PC-9 (cell line): ENCODE results near the gene MRO. TPM values are rescaled to one million over a fixed set of nuclear protein-coding genes. Genes with fewer than 3 reads are reported as not detected.
"Not testable (repeated sequence)": the region's sequence is repeated elsewhere in the genome, so short reads cannot be mapped to it uniquely, and the experiment has no call there.

ENCODE experiments used
- BruUV-seq: library from RNA; stranded (reverse); fragments of 400-500 nt; replicated peaks from 2 replicates; lab custom pipeline; 2021; lab: Mats Ljungman, UMichigan
- CTCF ChIA-PET: fragments of 300-600 bp; sonication (Branson Sonifier 250); formaldehyde crosslinking; loops from one replicate; lab custom pipeline; 2022; ENCODE audit warnings: antibody characterized with exemption; lab: Charles Lee
- POLR2A ChIA-PET: fragments of 300-600 bp; sonication (Branson Sonifier 250); formaldehyde crosslinking; loops from one replicate; lab custom pipeline; 2022; ENCODE audit warnings: antibody characterized with exemption; ENCODE audit not compliant: unreplicated experiment; lab: Charles Lee
- DNase-seq, 2 experiments: peaks; one replicate each; pipeline versions ENCODE4 v3.0.0 to v3.0.0-alpha.2; 2015 to 2022; ENCODE audit warnings: mixed read lengths in 1 of 2
- H2AFZ ChIP-seq: fragments of 200-600 bp; sonication (generic); 2 replicates; pipeline ENCODE4 v1.8.1; 2017; ENCODE audit warnings: antibody characterized with exemption
- H3F3A ChIP-seq: fragments of 200-600 bp; sonication (generic); 2 replicates; pipeline ENCODE4 v1.8.1; 2017; ENCODE audit warnings: antibody characterized with exemption, mild to moderate bottlenecking, low read depth; ENCODE audit not compliant: insufficient read depth
- H3K27ac ChIP-seq: fragments of 200-600 bp; sonication (generic); 2 replicates; pipeline ENCODE4 v1.6.1; 2016; ENCODE audit warnings: mixed run types
- H3K27me3 ChIP-seq: fragments of 200-600 bp; sonication (generic); 2 replicates; pipeline ENCODE4 v1.6.1; 2016; ENCODE audit warnings: low read depth, mixed run types; ENCODE audit not compliant: insufficient read depth
- H3K36me3 ChIP-seq: fragments of 200-600 bp; sonication (generic); 2 replicates; pipeline ENCODE4 v1.6.1; 2016; ENCODE audit warnings: low read depth, mixed run types
- H3K4me1 ChIP-seq: fragments of 200-600 bp; sonication (generic); replicated peaks from 2 replicates; pipeline ENCODE4 v1.6.1; 2016; ENCODE audit warnings: mixed run types; ENCODE audit not compliant: insufficient read depth
- H3K4me2 ChIP-seq: fragments of 200-600 bp; sonication (generic); 2 replicates; pipeline ENCODE4 v1.6.1; 2017; ENCODE audit warnings: mixed run types
- H3K4me3 ChIP-seq: fragments of 200-600 bp; sonication (generic); 2 replicates; pipeline ENCODE4 v1.6.1; 2016; ENCODE audit warnings: mixed run types
- H3K79me2 ChIP-seq: fragments of 200-600 bp; sonication (generic); 2 replicates; pipeline ENCODE4 v1.6.1; 2017; ENCODE audit warnings: low read depth, mixed run types
- H3K9me2 ChIP-seq: fragments of 200-600 bp; sonication (generic); 2 replicates; pipeline ENCODE4 v1.8.1; 2017; ENCODE audit warnings: mild to moderate bottlenecking; ENCODE audit not compliant: insufficient read depth
- H3K9me3 ChIP-seq: fragments of 200-600 bp; sonication (generic); 2 replicates; pipeline ENCODE4 v1.8.1; 2016; ENCODE audit warnings: low read depth; ENCODE audit not compliant: insufficient read depth
- H4K20me1 ChIP-seq: fragments of 200-600 bp; sonication (generic); 2 replicates; pipeline ENCODE4 v1.8.1; 2017; ENCODE audit not compliant: insufficient read depth
- CTCF ChIP-seq: fragments of 200-600 bp; sonication (generic); conservative IDR thresholded peaks from 2 replicates; pipeline ENCODE4 v1.6.1; 2017; ENCODE audit warnings: mixed run types, antibody characterized with exemption, mild to moderate bottlenecking, moderate library complexity
- EZH2 ChIP-seq: fragments of 200-600 bp; sonication (generic); IDR thresholded peaks from 2 replicates; pipeline ENCODE4 v1.8.0; 2017; ENCODE audit warnings: antibody characterized with exemption, low read depth
- intact Hi-C: fragments of 100-400 bp; cut with micrococcal nuclease; formaldehyde crosslinking; loops from one replicate; pipeline ENCODE4 v1.10.0; 2022; ENCODE audit not compliant: unreplicated experiment
- total RNA-seq: library from RNA; stranded (reverse); gene quantifications from 2 replicates; pipeline ENCODE4 v1.2.3, GENCODE V29; 2021

Gene MRO
- total RNA-seq, 1 experiment from 2014 or later: not detected

GRCh38 chr18:50783553-50783952 lies 36.3 kb downstream of the MRO start:
- Histone ChIP-seq H3K79me2 (no peaks in the 10 kb centered on the region), H4K20me1 (no peaks in the 10 kb centered on the region), H3K27ac (no peak overlapping the region), H3K4me1 (no peaks in the 10 kb centered on the region), H3K9me3 (no peaks in the 10 kb centered on the region), H3K36me3 (no peaks in the 10 kb centered on the region), H3F3A (no peaks in the 10 kb centered on the region), H3K4me2 (no peak overlapping the region), H3K4me3 (no peak overlapping the region), H3K27me3 (no peaks in the 10 kb centered on the region), H3K9me2 (no peaks in the 10 kb centered on the region), H2AFZ (no peak overlapping the region)
- no peak for TF ChIP-seq EZH2
- TF ChIP-seq CTCF: no peak
- BruUV-seq: no TSS peak
- DNase-seq: no peak
- intact Hi-C loops: no loop called here
- ChIA-PET CTCF (no interaction called here), POLR2A (no interaction called here)

GRCh38 chr18:50779021-50779420 lies 40.8 kb downstream of the MRO start:
- H3K9me2 ChIP-seq, BruUV-seq, H3K36me3 ChIP-seq, DNase-seq, H3K4me1 ChIP-seq, intact Hi-C loops, H3K27ac ChIP-seq, H2AFZ ChIP-seq, H3F3A ChIP-seq, H3K79me2 ChIP-seq, H3K9me3 ChIP-seq, H4K20me1 ChIP-seq, H3K4me2 ChIP-seq, H3K4me3 ChIP-seq, CTCF ChIA-PET, POLR2A ChIA-PET, H3K27me3 ChIP-seq: not testable (repeated sequence)

DNA sequence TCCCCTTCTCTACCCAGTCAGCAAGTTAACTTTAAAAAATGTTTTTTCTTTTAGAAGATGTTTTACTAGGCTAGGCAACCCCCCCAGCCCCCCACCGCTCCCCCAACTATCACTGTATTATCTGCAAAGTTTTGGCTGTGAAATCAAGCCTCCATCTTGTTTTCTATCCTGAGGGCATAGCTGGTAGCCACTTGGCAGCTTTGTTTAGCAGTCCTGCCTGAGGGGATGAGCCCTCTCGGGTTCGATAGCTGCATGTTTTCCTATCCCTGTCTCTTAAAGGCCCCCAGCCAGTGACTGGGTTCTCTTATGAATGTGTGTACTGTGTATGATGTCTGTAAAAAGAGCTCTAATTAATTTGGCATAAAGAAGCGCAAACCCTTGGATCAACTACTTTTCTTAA lies 43.4 kb downstream of the MRO start:
- no peak for DNase-seq
- Histone ChIP-seq H3K4me3 (no peak overlapping the region), H3K27me3 (no peaks in the 10 kb centered on the region), H4K20me1 (no peaks in the 10 kb centered on the region), H3F3A (no peaks in the 10 kb centered on the region), H3K9me3 (no peaks in the 10 kb centered on the region), H3K4me1 (no peaks in the 10 kb centered on the region), H3K4me2 (no peak overlapping the region), H3K9me2 (no peaks in the 10 kb centered on the region), H3K79me2 (no peaks in the 10 kb centered on the region), H2AFZ (no peak overlapping the region), H3K27ac (no peak overlapping the region), H3K36me3 (no peaks in the 10 kb centered on the region)
- TF ChIP-seq EZH2: no peak
- no peak for TF ChIP-seq CTCF
- CTCF ChIA-PET: no interaction called here
- no TSS peak for BruUV-seq
- intact Hi-C loops: no loop called here
- POLR2A ChIA-PET: no interaction called here

GRCh38 chr18:50775726-50776125 lies 44.1 kb downstream of the MRO start:
- H3K4me3 ChIP-seq: no peak overlapping the region
- no peaks in the 10 kb centered on the region for H3F3A ChIP-seq
- no peak overlapping the region for H3K27ac ChIP-seq
- no peaks in the 10 kb centered on the region for H3K9me3 ChIP-seq
- no peaks in the 10 kb centered on the region for H3K9me2 ChIP-seq
- no peaks in the 10 kb centered on the region for H3K27me3 ChIP-seq
- no peak for DNase-seq
- H3K4me2 ChIP-seq: no peak overlapping the region
- no peaks in the 10 kb centered on the region for H3K79me2 ChIP-seq
- no peak overlapping the region for H2AFZ ChIP-seq
- H4K20me1 ChIP-seq: no peaks in the 10 kb centered on the region
- CTCF ChIA-PET: no interaction called here
- TF ChIP-seq CTCF (no peak), EZH2 (no peak)
- no TSS peak for BruUV-seq
- intact Hi-C loops: no loop called here
- no peaks in the 10 kb centered on the region for H3K36me3 ChIP-seq
- H3K4me1 ChIP-seq: no peaks in the 10 kb centered on the region
- POLR2A ChIA-PET: interaction anchor here (0.7 kb wide), 1 partner anchor 608 kb away, joined by 4 read pairs; no protein-coding TSS in a partner anchor
